ENCODE measurements around the gene FBXO46. TPM values are rescaled to one million over a fixed set of nuclear protein-coding genes. Genes with fewer than 3 reads are reported as not detected.

Gene FBXO46
- total and polyA plus RNA-seq, 2 of the 13 experiments (the other 11 are each of a cell fraction or from before 2014, with no cell fraction given): 6.2 to 6.4 TPM

GRCh38 chr19:45768984-45769782 lies 38.5 kb upstream of the FBXO46 start, which contains the start of gene SIX5 (continued):
- TF ChIP-seq ZNF792 (CRISPR knock-in tag; IDR thresholded peaks at IDR 0.05) (no peak; the same call in 1 of the 2 replicates), ZNF337 (CRISPR knock-in tag; IDR thresholded peaks at IDR 0.05; ENCODE audit: borderline replicate concordance, low read depth) (no peak; the same call in 1 of the 2 replicates), TSC22D2 (CRISPR knock-in tag; IDR thresholded peaks at IDR 0.05; ENCODE audit: borderline replicate concordance) (no peak; the same call in 1 of the 2 replicates), ZNF17 (CRISPR knock-in tag; IDR thresholded peaks at IDR 0.05) (no peak), CCDC6 (CRISPR knock-in tag; IDR thresholded peaks at IDR 0.05) (no peak), PCBP2 (optimal IDR thresholded peaks at IDR 0.05; ENCODE audit: low read depth, low read length, poor library complexity, severe bottlenecking) (no peak), HIC2 (CRISPR knock-in tag; IDR thresholded peaks at IDR 0.05; ENCODE audit: low read depth) (peak; percentile 77), RBM39 (IDR thresholded peaks at IDR 0.05; ENCODE audit: low read depth, low read length, poor library complexity, severe bottlenecking) (peak; percentile 22), REXO4 (CRISPR knock-in tag; IDR thresholded peaks at IDR 0.05; ENCODE audit: borderline replicate concordance) (no peak), MXI1 (IDR thresholded peaks at IDR 0.05; ENCODE audit: borderline replicate concordance, low read depth, low read length) (peak; percentile 56; the same call in 1 of the 3 replicates), HMGXB3 (CRISPR knock-in tag; IDR thresholded peaks at IDR 0.05; ENCODE audit: borderline replicate concordance) (peak; percentile 73; the same call in 1 of the 2 replicates), SKI (IDR thresholded peaks at IDR 0.05; ENCODE audit: partially characterized antibody) (peak; percentile 26), MTF1 (CRISPR knock-in tag; IDR thresholded peaks at IDR 0.05) (no peak), CTCF (CRISPR knock-in tag; IDR thresholded peaks at IDR 0.05) (no peak; the same call in 1 of the 2 replicates), ZFP90 (CRISPR knock-in tag; IDR thresholded peaks at IDR 0.05; ENCODE audit: borderline replicate concordance) (0 out of 2 replicates have a peak, but pooled peaks have one; percentile 20), HDAC2 (CRISPR knock-in tag; IDR thresholded peaks at IDR 0.05) (peak; percentile 39), RNF2 (conservative IDR thresholded peaks at IDR 0.05; ENCODE audit: low read depth) (no peak)
- TF ChIP-seq, protein P1, sequence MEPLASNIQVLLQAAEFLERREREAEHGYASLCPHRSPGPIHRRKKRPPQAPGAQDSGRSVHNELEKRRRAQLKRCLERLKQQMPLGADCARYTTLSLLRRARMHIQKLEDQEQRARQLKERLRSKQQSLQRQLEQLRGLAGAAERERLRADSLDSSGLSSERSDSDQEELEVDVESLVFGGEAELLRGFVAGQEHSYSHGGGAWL (CRISPR knock-in tag; IDR thresholded peaks at IDR 0.05): 0 out of 2 replicates have a peak, but pooled peaks have one; percentile 60
